HuH-7 (cell line): Measurements from ENCODE around the gene PRSS53.

Source experiments
- DNase-seq: peaks from one replicate; pipeline ENCODE4 v3.0.0; 2011; ENCODE audit warnings: low spot score

Gene PRSS53

GRCh38 chr16:31093132-31093703 is 4.5 kb upstream of the PRSS53 start:
- peak; percentile 82 for DNase-seq

GRCh38 chr16:31092330-31092729 is 3.6 kb upstream of the PRSS53 start:
- no peak for DNase-seq

GRCh38 chr16:31090540-31090939 is 1.8 kb upstream of the PRSS53 start:
- no peak for DNase-seq

GRCh38 chr16:31089199-31089598 is 456 bp upstream of the PRSS53 start:
- DNase-seq = no peak

- DNase-seq = no peak
Observed at GRCh38 chr16:31087971-31088370, 772 bp downstream of the PRSS53 start.

GRCh38 chr16:31087481-31087880 is 1.3 kb downstream of the PRSS53 start:
- no peak for DNase-seq

- no peak for DNase-seq
Observed at GRCh38 chr16:31086629-31086906, 2.2 kb downstream of the PRSS53 start.

- DNase-seq = no peak
Observed at GRCh38 chr16:31085873-31086628, 2.7 kb downstream of the PRSS53 start.

GRCh38 chr16:31085411-31085810 is 3.3 kb downstream of the PRSS53 start:
- no peak for DNase-seq

GRCh38 chr16:31084584-31085302 is 4.0 kb downstream of the PRSS53 start:
- DNase-seq = no peak

- DNase-seq = no peak
Observed at GRCh38 chr16:31083981-31084380, 4.8 kb downstream of the PRSS53 start.

- DNase-seq = no peak
Observed at GRCh38 chr16:31083556-31083955, 5.2 kb downstream of the PRSS53 start.

- DNase-seq = no peak
Observed at GRCh38 chr16:31083081-31083480, 5.7 kb downstream of the PRSS53 start.

GRCh38 chr16:31082368-31083045 is 6.2 kb downstream of the PRSS53 start:
- DNase-seq = no peak

GRCh38 chr16:31081428-31082351 is 7.1 kb downstream of the PRSS53 start:
- DNase-seq = no peak

GRCh38 chr16:31080756-31081419 is 7.9 kb downstream of the PRSS53 start:
- no peak for DNase-seq

- no peak for DNase-seq
Observed at GRCh38 chr16:31080035-31080629, 8.6 kb downstream of the PRSS53 start.

- DNase-seq = no peak
Observed at GRCh38 chr16:31079342-31079944, 9.3 kb downstream of the PRSS53 start.

GRCh38 chr16:31078597-31079341 is 10.0 kb downstream of the PRSS53 start:
- no peak for DNase-seq
